GM19463 (cell line): ENCODE measurements around the gene RSRC1.
"Not testable (repeated sequence)": the region's sequence is repeated elsewhere in the genome, so short reads cannot be mapped to it uniquely, and the experiment has no call there.

Source experiments
- ATAC-seq: cut with Tn5 transposase; IDR thresholded peaks from one replicate; pipeline ENCODE4 v1.9.1; 2021; ENCODE audit warnings: mild to moderate bottlenecking, moderate library complexity; ENCODE audit not compliant: unreplicated experiment

RSRC1 gene

GRCh38 chr3:158506456-158506855, 396.6 kb downstream of the RSRC1 start:
- ATAC-seq = no peak

GRCh38 chr3:158508481-158508880, 398.6 kb downstream of the RSRC1 start:
- no peak for ATAC-seq

DNA sequence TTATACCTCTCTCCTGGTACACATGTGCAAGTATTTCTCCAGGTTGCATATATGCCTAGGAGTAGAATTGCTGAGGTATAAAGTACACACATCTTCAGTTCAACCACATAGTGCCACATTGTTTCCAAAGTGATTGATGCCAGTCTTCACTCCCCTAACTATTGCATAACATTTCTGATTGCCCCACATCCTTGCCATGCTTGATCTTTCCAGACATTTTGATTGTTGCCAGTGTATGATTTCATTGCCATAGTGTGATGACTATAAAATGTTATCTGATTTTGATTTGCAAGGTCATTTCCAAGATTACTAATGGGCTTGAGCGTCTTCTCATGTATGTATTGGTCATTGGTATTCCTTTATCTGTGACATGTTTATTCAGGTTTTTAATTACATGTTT, 400.0 kb downstream of the RSRC1 start:
- no peak for ATAC-seq

DNA sequence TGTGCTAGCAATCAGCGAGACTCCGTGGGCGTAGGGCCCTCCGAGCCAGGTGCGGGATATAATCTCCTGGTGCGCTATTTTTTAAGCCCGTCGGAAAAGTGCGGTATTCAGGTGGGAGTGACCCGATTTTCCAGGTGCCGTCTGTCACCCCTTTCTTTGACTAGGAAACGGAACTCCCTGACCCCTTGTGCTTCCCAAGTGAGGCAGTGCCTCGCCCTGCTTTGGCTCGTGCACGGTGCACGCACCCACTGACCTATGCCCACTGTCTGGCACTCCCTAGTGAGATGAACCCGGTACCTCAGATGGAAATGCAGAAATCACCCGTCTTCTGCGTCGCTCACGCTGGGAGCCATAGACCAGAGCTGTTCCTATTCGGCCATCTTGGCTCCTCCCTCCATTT, 406.8 kb downstream of the RSRC1 start:
- ATAC-seq = not testable (repeated sequence)

DNA sequence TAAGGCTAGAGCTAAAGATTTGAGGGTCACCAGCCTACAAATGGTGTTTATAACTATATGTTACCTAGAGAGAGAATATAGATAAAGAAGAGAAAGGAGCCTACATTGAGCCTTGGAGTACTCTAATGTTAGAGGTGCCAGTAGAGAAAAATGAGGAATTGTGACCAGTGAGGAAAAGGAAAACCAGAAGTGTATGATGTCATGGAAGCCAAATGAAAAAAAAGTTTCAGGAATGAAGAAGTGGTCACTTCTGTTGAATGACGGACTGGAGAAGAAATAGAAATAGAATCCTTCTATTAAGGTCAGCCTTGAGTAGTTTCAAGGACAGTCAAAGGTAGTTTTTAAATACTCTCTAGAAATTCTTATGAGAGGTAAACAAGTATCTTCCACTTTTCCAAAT, 409.9 kb downstream of the RSRC1 start:
- ATAC-seq = no peak

DNA sequence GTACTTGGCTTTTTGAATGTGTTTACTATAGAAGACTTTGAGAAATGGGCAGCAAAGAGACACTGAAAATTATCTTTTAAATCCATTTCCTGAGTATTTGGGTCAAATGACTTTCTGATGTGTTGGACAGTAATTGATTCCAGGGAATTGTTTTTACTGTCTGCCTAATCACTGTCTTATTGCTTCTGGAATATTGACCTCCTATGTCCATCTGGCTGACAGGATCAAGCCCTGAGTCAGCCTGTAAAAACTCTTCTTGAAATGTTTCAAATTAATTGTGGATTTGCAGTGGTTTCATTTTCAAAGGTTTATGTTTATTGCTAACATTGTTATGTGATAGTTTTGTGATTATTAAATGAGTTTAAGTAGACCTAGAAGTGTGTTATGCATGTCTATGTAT, 410.5 kb downstream of the RSRC1 start:
- no peak for ATAC-seq

DNA sequence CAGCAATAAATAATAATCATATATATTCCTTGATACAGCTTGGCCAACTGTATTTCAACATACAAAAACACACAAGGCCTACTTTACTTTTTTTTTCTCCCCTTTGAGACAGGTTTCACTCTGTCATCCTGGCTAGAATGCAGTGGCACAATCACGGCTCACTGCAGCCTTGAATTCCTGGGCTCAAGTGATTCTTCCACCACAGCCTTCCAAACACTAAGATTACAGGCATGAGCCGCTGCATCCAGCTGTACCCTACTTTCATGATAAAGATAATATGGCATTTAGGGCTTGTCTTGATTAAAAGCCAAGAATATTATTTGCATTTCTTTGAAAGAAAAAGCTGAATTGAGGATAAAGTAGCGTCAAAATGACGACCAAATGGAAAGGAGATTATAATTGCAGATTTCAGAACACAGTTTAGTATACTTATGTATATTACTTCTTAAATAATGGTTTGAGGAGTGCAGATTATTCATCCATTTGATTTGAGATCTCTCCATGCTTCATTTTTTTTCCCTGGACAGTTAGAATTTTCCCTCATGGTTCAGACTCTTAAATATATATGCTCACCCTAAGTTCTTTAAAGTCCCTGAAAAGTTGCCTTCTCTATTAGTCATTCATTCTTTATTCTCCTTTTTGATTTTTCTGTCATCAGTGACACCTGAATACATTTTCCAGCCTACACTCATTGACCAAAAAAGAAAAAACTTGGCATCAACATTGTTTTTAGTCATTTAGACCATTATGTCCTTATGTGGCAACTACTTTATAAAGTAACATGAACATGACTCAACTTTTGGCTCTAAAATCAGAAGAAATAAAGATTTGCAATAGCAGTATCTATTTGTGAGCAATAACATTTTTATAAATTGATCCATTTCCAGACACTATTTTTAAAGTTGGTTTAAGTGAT, 412.6 kb downstream of the RSRC1 start:
- ATAC-seq = no peak

DNA sequence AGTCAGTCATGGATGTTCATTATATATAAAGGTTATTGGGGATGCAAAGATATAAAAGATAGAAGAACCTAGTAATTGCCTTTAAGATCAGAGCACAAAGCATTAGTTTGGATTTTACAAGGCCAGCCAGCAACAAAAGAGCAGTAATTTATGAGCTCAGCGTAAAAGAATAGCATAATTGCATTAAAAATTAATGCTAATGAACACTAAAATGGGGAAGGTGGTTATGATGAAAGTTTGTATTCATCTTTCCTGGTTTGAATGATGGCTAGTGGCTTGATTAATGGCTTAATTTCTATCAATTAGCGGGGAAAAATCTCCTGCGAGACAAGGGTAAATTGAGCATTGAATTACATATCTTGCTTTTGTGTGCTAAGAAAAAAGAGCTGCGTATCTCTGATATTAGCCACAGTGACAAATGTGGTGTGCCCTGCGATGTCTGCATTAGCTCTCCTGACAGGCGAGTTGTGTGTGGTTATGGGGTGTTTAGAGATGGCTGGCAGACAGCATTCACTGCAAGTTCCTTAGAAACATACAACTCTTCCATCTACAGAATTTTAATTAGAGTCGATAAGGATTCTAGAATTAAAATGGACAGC, 418.3 kb downstream of the RSRC1 start:
- ATAC-seq = no peak

GRCh38 chr3:158531334-158531733, 421.4 kb downstream of the RSRC1 start:
- ATAC-seq = no peak

DNA sequence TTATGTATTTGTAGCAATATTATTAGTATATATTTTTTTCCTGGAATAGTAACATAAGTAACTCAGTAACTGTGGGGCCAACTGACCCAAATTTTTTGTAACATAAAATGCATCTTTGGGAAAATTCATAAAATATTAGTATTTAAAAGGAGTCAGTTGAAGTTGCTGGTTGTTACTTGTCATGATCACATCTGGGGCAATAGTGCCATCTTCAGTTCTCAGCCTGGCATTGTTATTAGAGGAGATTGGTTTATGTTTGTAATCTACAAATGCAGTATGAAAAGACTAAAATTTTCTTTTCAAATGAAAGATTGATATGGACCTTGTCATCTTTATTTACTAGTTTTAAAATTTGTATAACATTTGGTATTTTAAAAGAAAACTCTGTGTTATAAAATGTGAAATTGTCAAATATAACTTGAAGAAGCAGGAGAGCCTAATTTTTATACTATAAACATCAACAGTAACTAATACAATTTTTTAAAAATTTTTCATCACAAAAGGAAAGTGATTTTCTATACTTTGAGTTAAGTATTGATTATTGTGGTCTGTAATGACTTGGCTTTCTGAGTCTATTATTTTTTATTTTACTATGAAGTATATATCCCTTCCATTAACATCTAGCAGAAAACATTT, 422.3 kb downstream of the RSRC1 start:
- ATAC-seq = no peak

DNA sequence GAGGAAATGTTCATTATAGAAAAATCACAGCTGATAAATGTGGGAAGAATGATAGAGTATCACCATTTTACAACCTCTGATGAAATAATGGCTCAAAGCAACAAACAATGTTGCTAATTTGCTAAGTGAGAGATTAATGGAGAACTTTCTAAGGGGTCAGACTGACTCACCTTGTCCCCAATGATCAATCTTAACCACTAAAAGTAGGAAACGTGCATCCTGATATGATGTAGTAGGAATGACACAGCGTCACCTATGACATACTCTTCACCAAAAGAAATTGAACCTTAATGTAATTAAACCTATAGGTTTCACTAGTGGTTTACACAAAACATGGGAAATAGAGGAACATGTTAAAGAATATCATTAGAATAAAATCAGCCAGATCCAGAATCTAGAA, 426.0 kb downstream of the RSRC1 start:
- ATAC-seq = no peak

- peak; percentile 70 for ATAC-seq
These were observed 429.6 kb downstream of the RSRC1 start for GRCh38 chr3:158539414-158540014.

DNA sequence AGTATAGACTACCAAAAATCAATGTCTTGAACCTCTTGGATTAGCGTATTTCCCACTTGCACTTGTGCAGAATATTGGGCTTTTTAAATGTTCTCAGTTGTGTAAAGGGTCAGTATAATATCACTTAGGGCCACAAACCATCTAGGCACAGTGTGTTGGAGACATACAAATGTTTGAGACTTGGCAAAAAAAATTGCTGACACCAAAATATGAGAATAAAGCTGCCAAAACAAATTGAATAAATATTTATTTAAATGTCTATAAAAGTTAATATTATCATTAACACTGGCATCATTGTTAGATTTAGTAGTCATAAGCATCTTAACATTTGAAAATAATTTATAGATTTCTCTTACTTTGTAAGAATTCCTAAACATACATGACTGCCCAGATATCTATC, 430.2 kb downstream of the RSRC1 start:
- no peak for ATAC-seq

GRCh38 chr3:158548691-158549090, 438.8 kb downstream of the RSRC1 start:
- ATAC-seq = no peak

GRCh38 chr3:158549938-158550337, 440.0 kb downstream of the RSRC1 start:
- ATAC-seq = not testable (repeated sequence)

DNA sequence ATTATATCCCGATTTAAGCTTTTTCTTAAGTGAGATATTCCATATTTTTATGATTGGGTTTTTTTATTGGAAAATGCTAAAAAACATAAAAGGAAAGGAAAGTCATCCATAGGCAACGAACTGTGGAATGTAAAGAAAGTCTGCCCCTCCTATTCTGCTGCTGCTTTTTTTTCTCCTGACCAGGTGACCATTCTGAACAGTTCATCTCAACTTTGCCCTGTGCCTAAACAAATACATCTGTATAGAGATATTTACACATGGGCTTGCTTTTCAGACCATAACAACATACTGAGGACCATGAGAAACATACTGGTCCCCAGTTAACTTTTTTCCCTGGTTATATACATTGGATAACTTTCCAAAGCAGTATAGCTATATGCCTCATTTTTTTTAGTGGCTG, 442.2 kb downstream of the RSRC1 start:
- ATAC-seq = no peak

- ATAC-seq = no peak
These were observed 449.6 kb downstream of the RSRC1 start for GRCh38 chr3:158559504-158559903.

- ATAC-seq = no peak
These were observed 451.1 kb downstream of the RSRC1 start for GRCh38 chr3:158560979-158561378.

GRCh38 chr3:158562674-158563073, 452.8 kb downstream of the RSRC1 start:
- ATAC-seq = no peak

- no peak for ATAC-seq
These were observed 453.2 kb downstream of the RSRC1 start for GRCh38 chr3:158563076-158563475.

GRCh38 chr3:158565076-158565475, 455.2 kb downstream of the RSRC1 start:
- no peak for ATAC-seq

GRCh38 chr3:158568784-158569183, 458.9 kb downstream of the RSRC1 start:
- ATAC-seq = no peak
